ENCODE measurements around the gene CPLX1. TPM values are rescaled to one million over a fixed set of nuclear protein-coding genes. Genes with fewer than 3 reads are reported as not detected.
"Not testable (repeated sequence)": the region's sequence is repeated elsewhere in the genome, so short reads cannot be mapped to it uniquely, and the experiment has no call there.

The CPLX1 gene
- total RNA-seq, 2 donors from 2014 or later, result 2.5 to 5.1 TPM

DNA sequence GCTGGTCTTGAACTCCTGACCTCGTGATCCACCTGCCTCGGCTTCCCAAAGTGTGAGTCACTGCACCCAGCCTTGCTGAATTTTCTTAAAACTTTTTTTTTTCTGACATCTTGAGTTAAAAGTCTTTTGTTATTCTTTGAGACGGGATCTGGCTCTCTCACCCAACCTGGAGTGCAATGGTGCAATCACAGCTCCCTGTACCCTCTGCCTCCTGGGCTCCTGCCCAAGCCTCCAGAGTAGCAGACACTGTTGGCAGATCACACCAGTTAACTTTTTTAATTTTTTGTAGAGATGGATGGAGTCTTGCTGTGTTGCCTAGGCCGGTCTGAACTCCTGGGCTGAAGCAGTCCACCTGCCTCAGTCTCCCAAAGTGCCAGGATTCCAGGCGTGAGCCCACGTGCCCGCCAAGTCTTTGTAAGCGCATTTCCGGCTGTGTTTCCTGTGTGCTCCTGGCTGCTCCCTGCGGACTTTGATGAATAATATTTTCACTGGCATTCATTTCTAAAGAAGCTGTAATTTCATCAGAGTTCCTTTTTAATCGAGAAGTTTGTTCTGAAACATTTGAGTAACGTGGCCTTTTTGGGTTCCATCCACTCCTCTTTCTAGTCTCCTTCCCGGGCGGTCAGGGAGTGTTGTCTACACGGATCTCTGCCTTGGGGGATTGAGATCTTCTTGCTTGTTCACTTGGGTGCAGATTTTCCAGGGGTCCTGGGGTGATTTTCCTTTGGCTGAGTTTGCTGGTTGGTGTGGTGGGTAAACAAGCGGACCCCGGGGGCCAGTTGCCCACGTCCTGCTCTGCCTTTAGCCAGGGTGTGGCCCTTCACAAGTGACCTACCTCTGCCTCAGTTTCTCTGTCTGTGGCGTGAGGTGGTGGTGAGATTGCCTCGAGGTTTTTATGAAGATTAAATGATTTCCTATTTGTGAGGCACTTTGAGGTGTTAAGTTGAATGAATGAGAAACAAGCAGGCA, 75.9 kb downstream of the CPLX1 start:
- DNase-seq (ENCODE audit: low spot score), result no peak
- intact Hi-C loops (cut with DNase I), result loop anchor here in 1 of 2 donors (2.0 kb wide), 1 partner anchor 73 kb away; no protein-coding TSS in a partner anchor

GRCh38 chr4:748461-748860, 77.5 kb downstream of the CPLX1 start:
- intact Hi-C loops (cut with DNase I), result loop anchor here in 1 of 2 donors (2.0 kb wide), 1 partner anchor 72 kb away; no protein-coding TSS in a partner anchor
- DNase-seq (ENCODE audit: low spot score), result no peak

DNA sequence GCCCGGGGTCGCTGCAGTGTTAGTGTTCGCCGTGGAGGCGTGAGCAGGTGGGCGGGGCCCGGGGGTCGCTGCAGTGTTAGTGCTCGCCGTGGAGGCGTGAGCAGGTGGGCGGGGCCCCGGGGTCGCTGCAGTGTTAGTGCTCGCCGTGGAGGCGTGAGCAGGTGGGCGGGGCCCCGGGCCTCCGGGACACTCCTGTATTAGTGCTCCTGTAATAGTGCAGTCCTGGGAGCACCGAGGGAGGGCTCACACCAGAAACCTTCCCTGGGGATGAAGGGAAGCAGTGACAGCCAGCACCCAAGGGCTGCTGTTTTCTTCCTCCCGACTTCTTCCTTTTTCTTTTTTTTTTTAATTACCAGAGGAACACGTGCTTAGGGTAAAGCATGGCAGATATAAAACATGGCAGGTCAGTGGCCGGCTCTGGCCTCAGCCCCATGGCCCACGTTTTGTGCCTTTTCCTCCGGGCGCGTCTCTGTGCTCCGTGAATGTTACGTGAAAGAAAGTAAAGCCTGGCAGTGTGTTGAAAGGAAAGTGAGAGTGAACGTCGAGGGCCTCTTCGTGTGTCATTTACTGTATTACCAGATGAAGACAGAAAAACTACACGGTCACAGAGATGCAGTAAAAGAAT, 78.3 kb downstream of the CPLX1 start:
- intact Hi-C loops (cut with DNase I), result loop anchor here in 1 of 2 donors (2.0 kb wide), 1 partner anchor 71 kb away; no protein-coding TSS in a partner anchor
- no peak for DNase-seq (ENCODE audit: low spot score)

GRCh38 chr4:744212-744841, 81.6 kb downstream of the CPLX1 start:
- no peak for DNase-seq (ENCODE audit: low spot score)
- intact Hi-C loops (cut with DNase I), result no loop called here

- DNase-seq (ENCODE audit: low spot score), result no peak
- intact Hi-C loops (cut with DNase I), result no loop called here
Observed at GRCh38 chr4:743463-744211, 82.3 kb downstream of the CPLX1 start.

GRCh38 chr4:742742-743311, 83.1 kb downstream of the CPLX1 start:
- intact Hi-C loops (cut with DNase I), result no loop called here
- DNase-seq (ENCODE audit: low spot score), result peak; percentile 91

DNA sequence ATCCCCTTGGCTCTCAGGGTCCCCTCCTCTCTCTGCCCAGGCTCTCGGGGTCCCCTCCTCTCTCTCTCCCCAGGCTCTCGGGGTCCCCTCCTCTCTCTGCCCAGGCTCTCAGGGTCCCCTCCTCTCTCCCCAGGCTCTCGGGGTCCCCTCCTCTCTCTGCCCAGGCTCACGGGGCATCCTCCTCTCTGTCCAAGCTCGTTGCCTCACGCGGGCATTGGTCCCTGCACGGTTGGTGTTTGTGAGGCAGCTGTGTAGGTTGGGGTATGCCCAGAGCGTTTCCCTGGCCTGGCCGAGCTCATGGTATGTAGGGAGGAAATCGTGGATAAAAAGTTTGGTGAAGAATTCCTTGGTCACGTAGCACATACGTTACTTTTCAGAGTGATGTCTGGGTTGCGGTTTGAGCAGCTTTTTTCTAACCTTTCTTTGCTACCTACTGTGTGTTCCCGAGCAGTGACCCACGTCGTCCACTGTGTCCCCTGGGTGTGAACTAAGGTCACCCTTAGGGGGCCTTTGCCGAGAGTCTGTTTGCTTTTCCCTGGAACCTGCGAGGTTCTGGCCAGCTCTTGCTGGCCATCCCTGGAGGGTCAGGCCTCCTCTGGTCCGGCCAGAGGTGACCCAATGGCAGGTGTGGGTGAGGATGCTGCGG, 83.7 kb downstream of the CPLX1 start:
- intact Hi-C loops (cut with DNase I), result no loop called here
- no peak for DNase-seq (ENCODE audit: low spot score)

DNA sequence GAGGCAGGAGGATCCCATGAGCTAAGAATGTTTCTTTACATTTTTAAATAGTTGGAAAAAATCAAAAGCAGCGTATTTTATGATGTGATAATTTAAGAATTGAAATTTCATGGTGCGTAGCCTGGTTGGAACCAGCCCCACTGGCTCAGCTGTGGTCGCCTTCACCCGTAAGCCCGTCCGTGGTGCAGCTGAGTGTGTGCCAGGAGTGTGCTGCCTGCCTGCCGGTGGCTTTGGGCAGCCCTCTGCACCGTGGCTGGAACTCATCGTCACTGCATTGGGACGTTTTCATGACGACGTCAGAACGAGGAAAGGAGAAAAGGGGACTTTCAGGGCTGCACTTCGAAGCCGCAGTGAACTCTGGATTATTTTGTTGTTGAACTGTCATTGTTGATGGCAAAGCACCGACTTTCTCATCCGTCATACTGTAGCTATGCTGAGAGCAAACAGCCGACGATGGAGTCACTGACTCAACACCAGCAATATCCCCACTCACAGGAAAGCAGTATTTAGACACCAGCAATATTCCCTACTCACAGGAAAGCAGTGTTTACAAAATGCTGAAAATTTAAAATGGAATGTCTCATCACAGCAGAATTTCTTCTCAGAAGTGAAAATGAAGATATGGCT, 85.2 kb downstream of the CPLX1 start:
- intact Hi-C loops (cut with DNase I), result no loop called here
- DNase-seq (ENCODE audit: low spot score), result no peak

- intact Hi-C loops (cut with DNase I), result no loop called here
Observed at GRCh38 chr4:740011-740410, 85.9 kb downstream of the CPLX1 start.

DNA sequence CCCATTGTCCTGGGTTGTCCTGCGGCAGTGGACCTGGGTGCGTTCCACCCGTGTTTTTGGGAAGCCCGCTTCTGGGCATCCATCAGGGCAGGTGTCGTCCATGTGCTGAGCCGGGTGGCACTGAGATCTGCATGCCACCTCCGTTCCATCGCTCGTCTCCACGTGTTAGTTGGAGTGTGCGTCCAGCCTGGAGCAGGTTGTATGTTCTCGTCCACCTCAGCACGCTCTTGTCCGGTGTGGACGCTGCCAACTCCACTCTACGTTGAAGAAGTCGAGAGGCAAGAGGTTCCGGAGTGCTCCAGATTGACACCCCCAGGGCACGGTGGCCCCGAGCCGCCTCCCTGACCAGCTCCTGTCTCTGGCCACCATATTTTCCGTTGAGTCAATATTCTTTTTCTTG, 86.4 kb downstream of the CPLX1 start:
- no peak for DNase-seq (ENCODE audit: low spot score)
- intact Hi-C loops (cut with DNase I), result no loop called here

More at GRCh38 chr4:740011-740410, 85.9 kb downstream of the CPLX1 start:
- no peak for DNase-seq (ENCODE audit: low spot score)

- DNase-seq (ENCODE audit: low spot score), result no peak
- intact Hi-C loops (cut with DNase I), result no loop called here
Observed at GRCh38 chr4:738781-739280, 87.1 kb downstream of the CPLX1 start.

GRCh38 chr4:736561-736960, 89.4 kb downstream of the CPLX1 start:
- DNase-seq (ENCODE audit: low spot score); intact Hi-C loops (cut with DNase I): not testable (repeated sequence)

DNA sequence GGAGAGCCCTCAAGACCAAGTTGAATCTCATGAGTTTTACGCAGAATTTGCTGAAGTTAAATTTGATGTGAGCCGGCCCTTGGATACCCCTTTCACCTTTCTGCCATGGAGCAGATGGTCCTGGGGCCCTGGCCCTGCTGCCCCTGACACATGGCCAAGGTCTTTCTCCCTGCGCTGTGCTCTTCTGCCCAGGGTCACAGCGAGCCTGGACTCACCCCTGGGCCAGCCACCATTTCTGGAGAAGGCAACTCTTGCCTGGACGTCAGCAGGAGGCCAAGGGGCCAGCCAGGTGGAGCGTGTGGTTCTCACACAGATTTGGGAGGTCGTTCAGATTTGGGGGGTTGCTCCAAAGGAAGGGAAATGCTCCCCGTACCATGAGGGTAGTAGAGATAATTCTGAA, 90.3 kb downstream of the CPLX1 start:
- intact Hi-C loops (cut with DNase I), result no loop called here

More for the DNA sequence above, 90.3 kb downstream of the CPLX1 start:
- DNase-seq (ENCODE audit: low spot score), result no peak

Other genes starting within 250 kb of the CPLX1 start
- not detected for gene TMEM271, start 249.8 kb downstream of the CPLX1 start, total RNA-seq
- gene PDE6B, start 200.6 kb downstream of the CPLX1 start, total RNA-seq, result 1 to 10 TPM; 1.4 to 3.7 TPM
- 100 to 1,000 TPM; 180 to 237 TPM for gene ATP5ME, start 151.9 kb downstream of the CPLX1 start, total RNA-seq
- 10 to 100 TPM in 1 of 2 donors, 1 to 10 TPM in 1; 7.9 to 12.4 TPM for gene MYL5, start 151.6 kb downstream of the CPLX1 start, total RNA-seq
- 10 to 100 TPM in 1 of 2 donors, 1 to 10 TPM in 1; 9.3 to 10.4 TPM for gene SLC49A3, start 137.0 kb downstream of the CPLX1 start, total RNA-seq
- gene PCGF3, start 120.3 kb downstream of the CPLX1 start, total RNA-seq, result 10 to 100 TPM; 25.6 to 35.8 TPM
- gene GAK, start 106.2 kb upstream of the CPLX1 start, total RNA-seq, result 10 to 100 TPM; 63.5 to 73.5 TPM
- 10 to 100 TPM; 15.3 to 16.4 TPM for gene TMEM175, start 106.3 kb upstream of the CPLX1 start, total RNA-seq
- gene DGKQ, start 147.4 kb upstream of the CPLX1 start, total RNA-seq, result 10 to 100 TPM; 10.8 to 11.9 TPM
- 10 to 100 TPM; 19.0 to 29.0 TPM for gene IDUA, start 160.9 kb upstream of the CPLX1 start, total RNA-seq
- gene SLC26A1, start 167.3 kb upstream of the CPLX1 start, total RNA-seq, result under 1 TPM in 1 of 2 donors, not detected in 1; 0.14 TPM
- 10 to 100 TPM; 16.2 to 20.7 TPM for gene FGFRL1, start 185.5 kb upstream of the CPLX1 start, total RNA-seq

Measured in posterior vena cava (tissue), 2 donors.